ENCODE results near the gene POLDIP2. TPM values are rescaled to one million over a fixed set of nuclear protein-coding genes. Genes with fewer than 3 reads are reported as not detected.

Gene POLDIP2
- total RNA-seq, 2 experiments from 2014 or later = 84.9 to 98.4 TPM

DNA sequence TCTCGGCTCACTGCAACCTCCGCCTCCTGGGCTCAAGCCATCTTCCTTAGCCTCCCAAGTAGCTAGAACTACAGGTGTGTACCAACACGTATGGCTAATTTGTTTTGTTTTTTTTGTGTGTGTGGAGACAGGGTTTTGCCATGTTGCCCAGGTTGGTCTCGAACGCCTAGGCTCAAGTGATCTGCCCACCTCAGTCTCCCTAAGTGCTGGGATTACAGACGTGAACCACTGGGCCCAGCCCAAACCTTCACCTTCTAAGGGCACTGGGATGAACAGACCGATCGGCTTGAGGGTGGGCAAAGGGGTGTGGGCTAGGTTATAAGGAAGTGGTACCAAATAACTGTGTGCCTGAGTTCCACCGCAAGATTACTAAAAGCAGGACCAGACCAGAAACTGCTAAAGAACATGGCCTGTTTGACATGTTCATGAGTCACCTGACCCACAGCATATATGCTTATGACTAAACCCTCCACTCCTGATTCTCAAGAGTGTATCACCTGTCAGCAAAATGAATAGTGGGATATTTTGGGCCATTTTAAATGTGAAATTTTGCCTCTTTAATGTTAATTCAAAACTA lies 30.2 kb downstream of the POLDIP2 start:
- H3K27ac Mint-ChIP-seq = peak overlapping the region; percentile 19
- ChIA-PET CTCF (no interaction called here), POLR2A (no interaction called here)
- peaks cover 29% of the 10 kb centered on the region for H3K4me1 Mint-ChIP-seq
- ATAC-seq = peak; percentile 98
- peaks cover 38% of the 10 kb centered on the region for H3K36me3 Mint-ChIP-seq (ENCODE audit: low read depth)
- no peak overlapping the region for H3K4me3 Mint-ChIP-seq
- no peaks in the 10 kb centered on the region for H3K9me3 Mint-ChIP-seq (ENCODE audit: low read depth)
- no peaks in the 10 kb centered on the region for H3K27me3 Mint-ChIP-seq
- intact Hi-C loops (cut with DNase I, micrococcal nuclease) = loop anchor here in 1 of 2 experiments (1.0 kb wide), 2 partner anchors 8 to 49 kb away; partner anchors contain the start of gene TMEM97
- peak; percentile 52 for DNase-seq

DNA sequence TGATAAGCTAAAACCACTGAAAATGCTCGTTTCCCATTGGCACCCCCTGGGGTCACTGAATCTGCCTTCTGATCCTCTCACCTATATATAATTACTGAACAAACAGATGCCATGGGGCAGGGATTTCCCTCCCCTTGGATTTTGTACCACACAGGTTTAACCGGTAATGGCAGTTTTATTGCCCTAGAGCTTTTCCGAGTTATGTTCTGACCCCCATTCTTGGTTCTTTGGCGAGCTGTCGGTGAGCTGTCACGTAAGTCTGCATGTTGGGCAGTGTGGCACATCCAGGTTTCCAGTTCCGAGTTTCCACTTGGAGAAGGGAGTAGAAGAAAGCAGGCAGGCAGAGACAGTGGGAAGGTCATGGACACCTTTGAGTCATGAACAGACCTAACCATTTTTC lies 31.2 kb downstream of the POLDIP2 start:
- CTCF ChIA-PET = interaction anchor here (0.8 to 1.4 kb wide), 4 partner anchors 10 to 90 kb away, joined by 3 read pairs; no protein-coding TSS in a partner anchor
- Mint-ChIP-seq H3K36me3 (ENCODE audit: low read depth) (peaks cover 41% of the 10 kb centered on the region), H3K27me3 (no peaks in the 10 kb centered on the region), H3K4me3 (no peak overlapping the region), H3K27ac (no peak overlapping the region), H3K4me1 (peaks cover 34% of the 10 kb centered on the region), H3K9me3 (ENCODE audit: low read depth) (no peaks in the 10 kb centered on the region)
- POLR2A ChIA-PET = no interaction called here
- DNase-seq (no peak), ATAC-seq (no peak)
- intact Hi-C loops (cut with DNase I, micrococcal nuclease) = no loop called here

DNA sequence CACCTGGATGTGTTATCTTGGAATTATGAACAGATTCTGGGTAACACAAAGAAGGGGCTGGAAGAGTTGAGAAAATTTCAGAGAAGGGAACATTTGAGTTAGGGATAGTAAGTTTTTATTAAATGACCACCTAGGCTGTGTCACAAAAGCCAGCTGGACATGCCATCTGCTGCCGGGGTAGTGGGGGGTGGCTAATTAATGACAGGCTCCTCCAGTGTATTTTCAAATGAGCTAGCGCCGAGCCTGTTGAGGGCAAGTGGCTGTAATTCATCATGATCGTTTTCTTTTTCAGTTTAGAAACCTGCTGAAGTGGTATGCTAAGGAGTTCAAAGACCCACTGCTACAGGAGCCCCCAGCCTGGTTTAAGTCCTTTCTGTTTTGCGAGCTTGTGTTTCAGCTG lies 32.1 kb downstream of the POLDIP2 start:
- Mint-ChIP-seq H3K9me3 (ENCODE audit: low read depth) (no peaks in the 10 kb centered on the region), H3K36me3 (ENCODE audit: low read depth) (peaks cover 47% of the 10 kb centered on the region), H3K27ac (no peak overlapping the region), H3K27me3 (no peaks in the 10 kb centered on the region), H3K4me1 (peaks cover 42% of the 10 kb centered on the region), H3K4me3 (no peak overlapping the region)
- POLR2A ChIA-PET = no interaction called here
- no peak for DNase-seq
- CTCF ChIA-PET = interaction anchor here (0.6 to 1.4 kb wide), 4 partner anchors 11 to 517 kb away, joined by 3 read pairs; no protein-coding TSS in a partner anchor
- no peak for ATAC-seq
- intact Hi-C loops (cut with DNase I, micrococcal nuclease) = no loop called here

DNA sequence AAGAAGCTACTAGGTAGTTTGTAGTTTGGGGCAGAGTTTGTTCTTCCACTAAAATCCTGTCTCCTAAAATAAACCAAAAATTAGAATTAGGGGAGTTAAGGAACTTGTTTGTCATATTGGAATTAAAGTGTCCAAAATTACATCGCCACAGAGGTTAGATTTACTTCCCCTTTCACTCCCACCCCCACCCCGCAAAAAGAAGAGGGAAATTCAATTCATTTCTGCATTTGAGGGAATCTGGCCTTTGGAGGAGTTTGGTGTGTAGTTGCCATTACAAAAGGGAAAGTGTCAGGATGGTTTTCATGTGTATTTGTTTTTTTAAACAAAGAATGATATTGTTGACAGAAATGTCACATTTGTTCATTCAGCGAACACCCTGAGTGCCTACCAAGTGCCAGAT lies 32.5 kb downstream of the POLDIP2 start:
- H3K4me1 Mint-ChIP-seq = peaks cover 46% of the 10 kb centered on the region
- intact Hi-C loops (cut with DNase I, micrococcal nuclease) = no loop called here
- H3K27ac Mint-ChIP-seq = no peak overlapping the region
- no peak for ATAC-seq
- no peak for DNase-seq
- no peaks in the 10 kb centered on the region for H3K9me3 Mint-ChIP-seq (ENCODE audit: low read depth)
- H3K36me3 Mint-ChIP-seq (ENCODE audit: low read depth) = peaks cover 47% of the 10 kb centered on the region
- CTCF ChIA-PET = interaction anchor here (0.6 kb wide), 1 partner anchor 159 kb away, joined by 3 read pairs; no protein-coding TSS in a partner anchor
- no peak overlapping the region for H3K4me3 Mint-ChIP-seq
- H3K27me3 Mint-ChIP-seq = no peaks in the 10 kb centered on the region
- POLR2A ChIA-PET = no interaction called here

DNA sequence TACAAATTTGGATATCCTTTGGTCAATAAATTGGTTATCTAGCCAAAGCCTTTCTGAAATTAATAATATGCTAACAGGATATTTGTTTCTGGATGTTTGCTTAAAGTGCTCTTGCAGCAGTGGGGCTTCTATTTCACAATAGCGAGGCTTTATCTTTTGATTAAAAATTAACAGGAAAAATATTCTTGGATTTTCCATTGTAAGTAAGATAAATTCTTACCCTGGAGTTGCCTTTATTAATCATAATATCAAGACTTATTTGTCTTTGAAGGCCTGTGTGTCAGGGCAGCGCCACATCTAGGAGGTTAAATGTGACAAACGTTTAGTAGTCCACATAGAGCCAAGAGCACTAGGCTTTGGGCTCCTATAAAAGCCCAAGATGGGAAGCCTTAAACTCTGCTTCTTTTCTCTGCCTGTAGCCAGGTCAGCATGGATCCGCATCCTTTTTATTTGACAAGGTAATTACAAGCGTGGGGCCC lies 33.0 kb downstream of the POLDIP2 start:
- DNase-seq (no peak), ATAC-seq (no peak)
- H3K27me3 Mint-ChIP-seq = no peaks in the 10 kb centered on the region
- intact Hi-C loops (cut with DNase I, micrococcal nuclease) = no loop called here
- POLR2A ChIA-PET = no interaction called here
- H3K4me3 Mint-ChIP-seq = no peak overlapping the region
- peaks cover 46% of the 10 kb centered on the region for H3K4me1 Mint-ChIP-seq
- H3K9me3 Mint-ChIP-seq (ENCODE audit: low read depth) = no peaks in the 10 kb centered on the region
- peaks cover 45% of the 10 kb centered on the region for H3K36me3 Mint-ChIP-seq (ENCODE audit: low read depth)
- no peak overlapping the region for H3K27ac Mint-ChIP-seq
- CTCF ChIA-PET = interaction anchor here (0.6 kb wide), 1 partner anchor 160 kb away, joined by 3 read pairs; no protein-coding TSS in a partner anchor

DNA sequence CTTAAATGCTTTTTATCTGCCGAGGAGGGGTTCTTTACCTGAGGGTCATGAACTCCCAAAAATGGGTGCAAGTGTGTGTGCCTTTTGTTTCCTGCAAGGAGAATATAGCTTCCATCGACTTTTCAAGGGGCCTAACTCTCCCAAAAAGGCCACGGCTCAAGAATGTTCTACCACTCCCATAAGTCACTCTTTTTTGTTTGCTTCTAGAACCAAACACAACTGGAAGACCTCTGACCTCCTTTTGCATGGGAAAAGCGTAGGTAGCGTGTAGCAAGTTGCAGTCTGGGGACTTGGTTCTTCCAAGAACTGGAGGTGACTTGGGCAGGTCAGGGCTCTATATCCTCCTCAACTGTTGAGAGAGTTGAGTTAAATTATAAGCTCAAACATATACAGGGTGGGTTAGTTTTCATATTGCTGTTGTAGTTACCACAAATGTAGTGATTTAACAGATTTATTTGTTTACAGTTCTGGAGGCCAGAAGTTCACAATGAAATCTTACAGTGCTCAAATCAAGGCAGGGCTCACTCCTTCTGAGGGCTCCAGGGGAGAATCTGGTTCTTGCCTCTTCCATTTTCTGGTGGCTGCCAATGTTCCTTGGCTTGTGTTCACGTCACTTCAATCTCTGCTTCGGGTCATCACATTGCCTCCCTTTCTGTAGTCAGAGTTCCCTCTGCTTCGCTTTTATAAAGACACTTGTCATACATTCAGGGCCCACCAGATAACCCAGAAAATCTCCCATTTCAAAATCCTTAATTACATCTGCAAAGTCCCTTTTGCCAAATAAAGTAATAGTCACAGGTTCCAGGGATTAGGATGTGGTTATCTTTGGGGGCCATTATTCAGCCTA lies 36.9 kb downstream of the POLDIP2 start:
- ChIA-PET POLR2A (interaction anchor here (0.6 kb wide), 1 partner anchor 11 kb away, joined by 5 read pairs; no protein-coding TSS in a partner anchor), CTCF (interaction anchor here (0.6 to 1.9 kb wide), 6 partner anchors 10 to 316 kb away, joined by 3 to 10 read pairs (median 3); partner anchors contain the start of genes IFT20 and TNFAIP1)
- H3K4me3 Mint-ChIP-seq = peak overlapping the region; percentile 96
- peak overlapping the region; percentile 88 for H3K27ac Mint-ChIP-seq
- ATAC-seq (no peak), DNase-seq (no peak)
- peaks cover 14% of the 10 kb centered on the region for H3K36me3 Mint-ChIP-seq (ENCODE audit: low read depth)
- intact Hi-C loops (cut with DNase I, micrococcal nuclease) = no loop called here
- H3K4me1 Mint-ChIP-seq = peaks cover 30% of the 10 kb centered on the region
- H3K9me3 Mint-ChIP-seq (ENCODE audit: low read depth) = no peaks in the 10 kb centered on the region
- no peaks in the 10 kb centered on the region for H3K27me3 Mint-ChIP-seq

DNA sequence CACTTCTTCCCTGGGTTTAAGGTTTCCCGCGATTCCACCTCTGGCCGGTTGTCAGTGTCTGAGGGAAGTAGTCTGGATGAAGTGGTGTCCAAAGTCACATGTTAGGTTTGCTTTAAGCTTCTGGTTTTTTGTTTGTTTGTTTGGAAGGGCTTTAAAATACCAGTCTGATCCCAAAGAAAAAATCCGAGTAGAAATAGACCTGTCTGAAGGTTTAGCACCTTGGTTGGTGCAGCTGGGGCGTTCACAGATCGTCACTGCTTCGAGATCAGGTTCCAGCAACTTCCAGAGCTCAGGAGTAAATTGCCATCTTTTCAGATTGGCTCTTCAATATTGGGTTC lies 37.8 kb downstream of the POLDIP2 start:
- DNase-seq (no peak), ATAC-seq (no peak)
- Mint-ChIP-seq H3K9me3 (ENCODE audit: low read depth) (no peaks in the 10 kb centered on the region), H3K4me1 (peaks cover 30% of the 10 kb centered on the region), H3K27me3 (no peaks in the 10 kb centered on the region), H3K4me3 (peak overlapping the region; percentile 96), H3K36me3 (ENCODE audit: low read depth) (peaks cover 14% of the 10 kb centered on the region), H3K27ac (peak overlapping the region; percentile 88)
- CTCF ChIA-PET = interaction anchor here (0.6 to 1.2 kb wide), 5 partner anchors 11 to 830 kb away, joined by 3 to 4 read pairs (median 3); partner anchors contain the start of genes IFT20, POLDIP2 and TNFAIP1
- intact Hi-C loops (cut with DNase I, micrococcal nuclease) = loop anchor here (1.0 to 2.0 kb wide), 9 partner anchors 8 to 427 kb away; partner anchors contain the start of genes IFT20 (in 2 of the 2), TNFAIP1 (in 2 of the 2), LYRM9 (in 1 of the 2) and POLDIP2 (in 1 of the 2)
- POLR2A ChIA-PET = no interaction called here

DNA sequence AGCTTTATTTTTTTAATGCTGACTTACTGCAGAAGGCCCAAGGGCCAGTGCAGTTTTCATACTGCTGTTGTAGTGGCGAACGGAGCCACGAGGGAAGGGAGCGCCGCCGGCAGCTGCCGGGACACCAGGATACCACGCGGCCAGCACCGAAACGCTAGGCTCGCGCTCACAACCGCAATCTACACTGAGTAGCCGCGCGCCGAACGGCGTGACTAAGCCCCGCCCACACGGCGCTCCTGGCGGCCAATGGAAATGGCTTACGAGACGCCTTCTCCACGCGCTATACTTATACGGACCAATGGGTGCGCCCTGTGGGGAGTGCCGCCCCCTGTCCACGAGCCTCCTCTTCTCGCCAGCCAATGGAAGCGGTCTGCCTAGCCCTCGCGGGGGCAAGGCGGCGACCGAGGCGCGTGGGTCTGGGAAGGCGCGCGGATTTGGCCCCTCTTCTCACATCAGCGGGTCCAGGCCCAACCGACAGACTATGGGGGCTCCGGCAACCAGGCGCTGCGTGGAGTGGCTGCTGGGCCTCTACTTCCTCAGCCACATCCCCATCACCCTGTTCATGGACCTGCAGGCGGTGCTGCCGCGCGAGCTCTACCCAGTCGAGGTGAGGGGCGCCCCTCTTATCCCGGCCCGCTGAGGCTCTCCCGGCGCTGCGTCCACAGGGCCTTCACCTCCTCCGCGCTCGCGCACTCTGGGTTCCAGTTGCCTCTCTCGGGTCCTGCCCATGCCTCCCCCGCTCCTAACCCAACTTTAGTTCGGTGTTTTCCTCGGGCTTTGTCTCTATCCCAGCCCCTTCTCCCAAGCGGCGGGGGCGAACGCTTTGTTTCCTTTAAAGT lies 38.3 kb downstream of the POLDIP2 start, which contains the start of gene TMEM97:
Gene TMEM97, plus strand, starts transcription at position 442 of the 839 bp plus-strand sequence. Its CDS starts 40 bp downstream, at position 482.
- peaks cover 30% of the 10 kb centered on the region for H3K4me1 Mint-ChIP-seq
- POLR2A ChIA-PET = interaction anchor here (0.6 to 1.1 kb wide), 2 partner anchors 16 to 134 kb away, joined by 4 to 5 read pairs; partner anchors contain the start of genes IFT20 and TNFAIP1

DNA sequence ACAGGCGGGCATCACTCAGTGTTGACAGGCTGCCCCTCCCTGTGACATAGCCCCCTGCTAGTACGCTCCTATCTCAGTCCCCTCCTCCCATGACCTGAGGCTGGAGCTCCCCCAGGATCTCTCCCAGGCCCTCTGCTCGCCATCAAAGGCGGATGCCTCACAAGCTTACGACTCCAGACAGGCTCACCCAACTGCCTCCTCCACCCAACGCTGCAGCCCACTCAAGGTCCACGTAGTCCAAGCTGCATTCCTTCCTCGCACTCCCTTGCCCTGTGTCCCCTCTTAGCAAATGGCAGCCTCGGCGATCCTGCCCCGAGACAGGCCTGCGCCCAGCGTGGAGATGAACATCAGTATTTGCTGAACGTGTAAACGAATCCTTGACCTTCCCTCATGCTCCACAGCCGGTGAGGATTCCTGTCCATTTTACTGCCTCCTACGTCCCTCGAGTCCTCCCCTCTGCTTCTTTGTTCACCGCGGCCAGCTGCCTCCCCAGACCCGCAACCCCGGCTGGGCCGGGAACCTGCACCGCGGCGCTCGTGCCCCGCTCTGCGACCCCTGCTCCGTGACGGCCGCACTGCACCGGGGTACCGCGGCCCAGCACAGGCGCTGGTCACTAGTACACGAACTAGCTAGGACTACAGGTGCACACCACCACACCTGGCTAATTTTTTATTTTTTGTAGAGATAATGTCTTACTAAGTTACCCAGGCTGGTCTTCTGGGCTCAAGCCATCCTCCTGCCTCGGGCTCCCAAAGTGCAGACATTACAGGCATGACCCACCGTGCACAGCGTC lies 39.2 kb downstream of the POLDIP2 start:
- intact Hi-C loops (cut with DNase I, micrococcal nuclease) = loop anchor here (2.0 kb wide), 2 partner anchors 39 to 425 kb away; partner anchors contain the start of gene LYRM9 (in 1 of the 2)
- DNase-seq (peak; percentile 19), ATAC-seq (peak; percentile 1)
- ChIA-PET POLR2A (interaction anchor here (0.7 to 1.1 kb wide), 4 partner anchors 13 to 47 kb away, joined by 4 to 5 read pairs (median 4); partner anchors contain the start of genes IFT20, SEBOX and TNFAIP1), CTCF (interaction anchor here (0.6 to 0.9 kb wide), 3 partner anchors 11 to 67 kb away, joined by 3 to 4 read pairs (median 3); no protein-coding TSS in a partner anchor)
- peaks cover 14% of the 10 kb centered on the region for H3K36me3 Mint-ChIP-seq (ENCODE audit: low read depth)
- peak overlapping the region; percentile 41 for H3K27ac Mint-ChIP-seq
- H3K27me3 Mint-ChIP-seq = peaks cover 2% of the 10 kb centered on the region
- peak overlapping the region; percentile 96 for H3K4me3 Mint-ChIP-seq
- H3K4me1 Mint-ChIP-seq = peaks cover 30% of the 10 kb centered on the region
- no peaks in the 10 kb centered on the region for H3K9me3 Mint-ChIP-seq (ENCODE audit: low read depth)

More for the DNA sequence above, 38.3 kb downstream of the POLDIP2 start, which contains the start of gene TMEM97:
- Mint-ChIP-seq H3K27ac (peak within 1 kb of the TSS; percentile 88), H3K4me3 (peak within 1 kb of the TSS; percentile 96), H3K27me3 (no peaks in the 10 kb centered on the region), H3K9me3 (ENCODE audit: low read depth) (no peaks in the 10 kb centered on the region), H3K36me3 (ENCODE audit: low read depth) (peaks cover 14% of the 10 kb centered on the region)
- intact Hi-C loops (cut with DNase I, micrococcal nuclease) = loop anchor here (1.0 to 2.0 kb wide), 9 partner anchors 8 to 426 kb away; partner anchors contain the start of genes IFT20 (in 2 of the 2), TNFAIP1 (in 2 of the 2), LYRM9 (in 1 of the 2) and POLDIP2 (in 1 of the 2)
- ATAC-seq (peak; percentile 99), DNase-seq (peak; percentile 98)
- CTCF ChIA-PET = interaction anchor here (0.6 to 1.2 kb wide), 6 partner anchors 10 to 831 kb away, joined by 3 to 4 read pairs (median 3); partner anchors contain the start of genes IFT20, POLDIP2 and TNFAIP1

Data from activated CD4-positive, alpha-beta T cell treated with anti-CD3 and anti-CD28 coated beads for 36 hours (primary cell).